ENCODE measurements around the gene DKKL1. TPM values are rescaled to one million over a fixed set of nuclear protein-coding genes. Genes with fewer than 3 reads are reported as not detected.
"Not testable (repeated sequence)": the region's sequence is repeated elsewhere in the genome, so short reads cannot be mapped to it uniquely, and the experiment has no call there.

DKKL1 gene
- polyA plus RNA-seq, 1 donor: 2.4 TPM

DNA sequence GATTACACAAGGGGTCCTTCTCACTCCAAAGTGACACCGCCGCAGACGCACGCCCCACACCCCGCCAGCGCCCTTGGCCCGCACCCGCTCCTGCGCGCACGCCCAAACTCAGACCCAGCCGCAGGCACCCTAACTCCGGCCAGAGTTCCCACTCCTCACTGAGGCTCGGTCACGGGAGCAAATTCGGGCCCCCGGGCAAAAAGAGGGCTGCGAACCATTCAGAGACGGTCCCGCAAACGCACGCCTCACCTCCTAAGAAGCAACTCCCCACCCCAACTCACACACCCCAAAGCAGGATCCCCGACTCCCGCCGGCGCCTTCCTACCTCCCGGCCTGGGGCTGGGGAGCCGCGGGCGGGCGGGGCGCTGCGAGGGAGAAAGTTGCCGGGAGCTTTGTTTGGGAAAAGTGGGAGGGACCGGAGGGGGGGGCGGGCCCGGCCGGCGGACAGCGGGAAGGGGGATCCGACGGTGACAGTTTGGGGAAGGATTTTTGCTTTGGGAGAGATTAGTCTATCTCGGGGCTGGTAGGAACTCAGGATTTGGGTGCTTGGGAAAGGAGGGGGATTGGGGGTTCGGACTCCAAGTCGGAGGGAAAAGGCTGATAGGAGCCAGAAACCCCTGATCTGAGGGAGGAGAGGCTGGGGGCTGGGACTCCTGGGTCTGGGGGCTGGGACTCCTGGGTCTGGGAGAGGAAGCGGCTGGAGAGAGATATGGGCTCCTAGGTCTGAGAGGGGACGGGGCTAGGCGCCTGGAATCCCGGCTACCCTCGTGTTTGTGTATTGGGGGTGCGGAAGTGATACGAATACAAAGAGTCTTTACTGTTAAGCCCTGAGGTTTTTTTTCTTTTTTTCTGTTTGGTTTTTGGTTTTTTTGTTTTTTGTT is 1.4 kb upstream of the DKKL1 start, which contains the start of gene TEAD2:
Gene TEAD2, minus strand, starts transcription at position 369 of the 881 bp plus-strand sequence. CDS start 2,341 bp downstream, outside the sequence.
- no peak for DNase-seq (ENCODE audit: low read depth)

DNA sequence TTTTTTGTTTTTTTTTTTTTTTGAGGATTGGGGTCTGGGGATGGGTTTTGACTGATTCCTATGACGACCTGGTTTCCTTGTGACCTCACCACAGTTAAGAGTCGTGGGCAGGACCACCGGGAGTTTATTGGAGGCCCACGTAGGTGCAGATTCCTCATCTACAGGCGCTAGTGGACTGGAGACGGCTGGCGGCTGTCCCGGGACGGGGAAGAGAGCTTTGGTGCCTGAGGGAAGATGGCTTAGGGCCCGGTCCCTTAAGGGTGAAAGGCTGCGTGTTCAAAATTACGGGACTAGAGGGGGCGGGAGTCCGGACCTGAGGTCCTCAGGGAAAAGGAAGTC is 779 bp upstream of the DKKL1 start:
- DNase-seq (ENCODE audit: low read depth): no peak

DNA sequence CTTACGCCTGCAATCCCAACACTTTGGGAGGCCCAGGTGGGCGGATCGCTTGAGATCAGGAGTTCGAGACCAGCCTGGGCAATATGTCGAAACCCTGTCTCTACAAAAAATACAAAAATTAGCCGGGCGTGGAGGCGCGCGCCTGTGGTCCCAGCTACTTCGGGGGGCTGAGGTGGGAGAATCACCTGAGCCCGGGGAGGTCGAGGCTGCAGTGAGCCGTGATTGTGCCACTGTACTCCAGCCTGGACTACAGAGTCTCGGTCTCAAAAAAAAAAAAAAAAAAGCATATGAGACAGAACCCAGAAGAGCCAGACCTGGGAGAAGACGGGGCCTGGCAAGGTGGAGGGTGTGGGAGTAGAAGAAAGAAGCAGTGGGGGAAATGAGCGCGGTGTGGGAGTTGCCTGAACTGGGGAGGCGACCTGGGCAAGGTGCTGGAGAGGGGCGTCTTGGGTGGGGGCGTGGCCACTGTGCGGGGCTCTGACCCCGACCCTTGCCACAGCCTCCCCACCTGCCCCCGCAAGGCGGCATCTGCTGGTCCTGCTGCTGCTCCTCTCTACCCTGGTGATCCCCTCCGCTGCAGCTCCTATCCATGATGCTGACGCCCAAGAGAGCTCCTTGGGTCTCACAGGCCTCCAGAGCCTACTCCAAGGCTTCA is 533 bp downstream of the DKKL1 start:
- DNase-seq (ENCODE audit: low read depth): no peak

DNA sequence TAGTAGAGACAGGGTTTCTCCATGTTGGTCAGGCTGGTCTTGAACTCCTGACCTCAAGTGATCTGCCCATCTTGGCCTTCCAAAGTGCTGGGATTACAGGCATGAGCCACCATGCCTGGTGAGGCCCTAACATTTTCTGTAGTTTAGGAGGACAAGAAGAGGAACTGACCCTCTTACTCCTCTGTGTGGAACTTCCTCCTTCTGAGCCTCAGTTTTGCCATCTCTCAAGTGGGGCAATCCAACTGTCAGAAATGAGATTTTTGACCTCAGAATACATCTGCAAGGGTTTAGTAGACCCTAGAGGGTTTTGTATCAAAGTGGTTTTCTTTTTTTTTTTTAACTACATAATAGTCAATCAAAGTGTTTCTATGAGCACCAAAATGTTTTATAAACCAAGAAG is 2.4 kb downstream of the DKKL1 start:
- no peak for DNase-seq (ENCODE audit: low read depth)

DNA sequence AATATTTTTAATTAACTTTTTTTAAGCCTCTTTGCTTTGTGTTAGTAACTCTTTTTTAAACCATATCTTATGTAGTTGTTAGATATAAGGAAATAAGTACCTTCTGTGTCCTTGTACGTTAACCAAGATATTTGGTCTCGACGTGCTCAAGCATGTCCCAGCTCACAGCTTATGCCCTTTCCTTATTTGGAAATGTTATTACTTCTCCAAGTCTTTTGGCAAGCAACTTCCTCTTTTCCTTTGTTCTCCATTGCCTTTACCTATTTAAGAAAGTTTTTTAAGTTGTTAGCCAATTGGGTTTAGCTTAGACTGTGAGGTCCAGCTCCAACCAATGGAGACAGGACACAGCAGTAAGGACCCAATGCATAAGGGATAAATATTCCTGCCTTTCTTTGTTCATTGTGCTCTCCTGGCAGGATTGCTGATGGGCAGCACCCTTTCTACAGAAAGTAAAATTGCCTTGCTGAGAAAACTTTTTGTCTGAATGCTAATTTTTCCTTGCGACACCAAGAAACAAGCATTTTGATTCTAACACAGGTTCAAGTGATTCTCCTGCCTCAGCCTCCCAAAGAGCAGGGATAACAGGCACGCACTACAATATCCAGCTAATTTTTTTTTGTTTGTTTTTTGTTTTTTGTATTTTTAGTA is 5.2 kb downstream of the DKKL1 start:
- DNase-seq (ENCODE audit: low read depth): no peak

DNA sequence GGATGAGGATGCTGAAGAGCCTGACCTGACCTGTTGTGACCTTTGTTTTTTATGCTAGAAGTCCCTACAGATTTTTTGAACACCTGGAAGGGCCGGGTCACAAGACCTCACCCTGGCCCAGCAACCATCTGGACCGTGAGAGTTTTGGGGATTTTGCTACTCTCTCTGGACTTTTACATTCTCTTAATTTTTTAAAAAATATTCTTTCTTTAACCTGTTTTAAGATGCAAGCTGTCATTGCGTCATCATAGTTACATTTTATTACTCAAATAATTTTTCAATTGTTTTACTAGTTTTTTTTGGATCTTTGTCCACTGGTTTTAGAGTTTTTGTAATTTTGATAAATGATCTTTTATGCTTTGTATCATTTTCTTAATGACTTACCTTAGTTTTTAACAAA is 7.5 kb downstream of the DKKL1 start:
- no peak for DNase-seq (ENCODE audit: low read depth)

DNA sequence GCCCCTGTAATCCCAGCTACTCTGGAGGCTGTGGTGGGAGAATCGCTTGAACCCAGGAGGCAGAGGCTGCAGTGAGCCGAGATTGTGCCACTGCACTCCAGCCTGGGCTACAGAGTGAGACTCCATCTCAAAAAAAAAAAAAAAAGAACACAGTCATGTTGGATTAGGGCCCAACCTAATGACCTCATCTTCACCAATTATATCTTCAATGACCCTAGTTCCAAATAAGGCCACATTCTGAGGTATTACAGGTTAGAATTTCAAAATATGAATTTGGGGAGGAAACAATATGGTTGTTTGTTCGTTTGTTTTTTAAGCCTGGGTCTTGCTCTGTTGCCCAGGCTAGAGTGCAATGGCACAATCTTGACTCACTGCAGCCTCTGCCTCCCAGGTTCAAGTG is 9.5 kb downstream of the DKKL1 start:
- not testable (repeated sequence) for DNase-seq (ENCODE audit: low read depth)

DNA sequence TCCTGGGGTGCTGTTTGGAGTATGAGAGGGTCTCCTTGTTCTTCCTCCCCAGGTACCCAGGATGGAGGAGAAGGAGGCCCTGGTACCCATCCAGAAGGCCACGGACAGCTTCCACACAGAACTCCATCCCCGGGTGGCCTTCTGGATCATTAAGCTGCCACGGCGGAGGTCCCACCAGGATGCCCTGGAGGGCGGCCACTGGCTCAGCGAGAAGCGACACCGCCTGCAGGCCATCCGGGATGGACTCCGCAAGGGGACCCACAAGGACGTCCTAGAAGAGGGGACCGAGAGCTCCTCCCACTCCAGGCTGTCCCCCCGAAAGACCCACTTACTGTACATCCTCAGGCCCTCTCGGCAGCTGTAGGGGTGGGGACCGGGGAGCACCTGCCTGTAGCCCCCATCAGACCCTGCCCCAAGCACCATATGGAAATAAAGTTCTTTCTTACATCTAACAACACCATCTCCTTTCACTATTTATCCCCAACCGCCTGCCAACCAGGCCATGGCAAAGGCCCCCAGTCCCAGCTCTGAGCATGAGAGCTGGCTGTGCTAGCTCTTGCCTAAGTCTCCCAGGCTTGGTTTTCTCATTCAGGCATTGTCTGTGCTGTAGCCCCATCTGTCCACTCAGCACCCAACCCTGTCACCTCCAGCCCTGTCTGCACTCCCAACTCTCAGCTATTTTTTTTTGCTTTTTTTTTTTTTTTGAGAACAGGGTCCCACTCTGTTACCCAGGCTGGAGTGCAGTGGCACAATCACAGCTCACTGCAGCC is 11.2 kb downstream of the DKKL1 start:
- no peak for DNase-seq (ENCODE audit: low read depth)

DNA sequence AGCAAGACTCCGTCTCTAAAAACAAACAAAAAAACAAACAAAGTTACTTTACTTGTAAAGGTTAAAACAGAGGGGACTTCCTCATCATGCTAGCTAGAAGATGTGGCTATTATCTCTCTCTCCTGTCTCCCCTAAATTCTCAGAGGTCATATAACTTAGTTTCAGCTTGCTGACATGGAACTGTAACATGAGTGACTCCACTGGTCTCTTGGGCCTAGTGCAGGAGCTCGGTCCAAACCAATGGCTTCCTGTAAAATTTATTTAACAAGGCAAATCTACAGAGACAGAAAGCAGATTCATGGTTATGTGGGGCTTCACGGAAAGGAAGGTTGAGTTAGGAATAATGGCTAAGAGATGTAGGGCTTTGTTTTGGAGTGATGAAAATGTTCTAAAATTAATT is 14.8 kb downstream of the DKKL1 start:
- DNase-seq (ENCODE audit: low read depth): no peak

DNA sequence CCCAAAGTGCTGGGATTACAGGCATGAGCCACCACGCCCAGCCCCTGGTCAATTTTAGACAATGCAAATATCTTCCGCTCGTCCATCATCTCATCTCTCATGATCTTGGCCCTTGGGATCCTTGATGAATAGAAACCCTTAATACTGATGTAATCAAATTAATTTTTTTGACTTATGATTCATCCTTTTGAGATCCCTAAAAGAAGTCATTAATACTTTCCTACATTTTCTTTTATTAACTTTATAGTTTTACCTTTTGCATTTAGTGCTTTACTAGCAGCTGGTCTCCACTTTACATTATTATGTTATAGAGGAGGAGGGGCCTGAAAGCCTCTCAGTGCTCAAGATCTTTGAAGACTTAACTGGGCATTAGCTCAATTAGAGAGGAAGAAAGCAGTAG is 16.7 kb downstream of the DKKL1 start:
- no peak for DNase-seq (ENCODE audit: low read depth)

DNA sequence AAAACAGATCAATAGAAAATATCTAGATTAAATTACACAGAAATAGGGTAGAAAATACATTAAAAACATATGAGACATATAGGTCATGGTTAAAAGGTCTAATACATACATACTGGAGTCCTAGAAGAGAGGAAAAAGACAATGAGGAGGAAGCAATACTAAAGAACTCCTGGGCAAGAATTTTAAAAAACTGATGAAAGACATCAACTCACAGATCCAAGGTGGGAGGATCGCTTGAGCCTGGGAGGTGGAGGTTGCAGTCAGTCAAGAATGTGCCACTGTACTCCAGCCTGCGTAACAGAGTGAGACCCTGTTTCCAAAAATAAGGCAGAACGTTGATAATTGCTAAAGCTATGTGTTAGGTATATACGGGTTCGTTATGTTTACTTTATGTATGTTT is 19.0 kb downstream of the DKKL1 start:
- DNase-seq (ENCODE audit: low read depth): no peak

DNA sequence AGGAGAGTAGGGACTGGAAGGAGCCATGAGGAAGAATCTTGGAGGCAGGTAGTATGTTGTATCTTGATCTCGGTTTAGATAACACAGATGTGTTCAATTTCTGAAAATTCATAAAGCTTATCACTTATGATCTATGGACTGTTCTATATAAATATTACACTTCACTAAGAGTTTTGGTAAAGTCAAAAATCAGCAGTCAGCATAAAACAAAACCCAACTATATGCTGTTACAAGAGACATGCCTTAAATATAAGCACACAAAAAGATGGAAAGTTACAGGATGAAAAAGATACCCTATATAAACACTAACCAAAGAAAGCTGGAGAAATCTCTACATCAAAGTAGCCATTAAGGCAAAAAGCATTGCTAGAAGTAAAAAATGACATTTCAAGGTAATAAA is 19.9 kb downstream of the DKKL1 start:
- DNase-seq (ENCODE audit: low read depth): no peak

DNA sequence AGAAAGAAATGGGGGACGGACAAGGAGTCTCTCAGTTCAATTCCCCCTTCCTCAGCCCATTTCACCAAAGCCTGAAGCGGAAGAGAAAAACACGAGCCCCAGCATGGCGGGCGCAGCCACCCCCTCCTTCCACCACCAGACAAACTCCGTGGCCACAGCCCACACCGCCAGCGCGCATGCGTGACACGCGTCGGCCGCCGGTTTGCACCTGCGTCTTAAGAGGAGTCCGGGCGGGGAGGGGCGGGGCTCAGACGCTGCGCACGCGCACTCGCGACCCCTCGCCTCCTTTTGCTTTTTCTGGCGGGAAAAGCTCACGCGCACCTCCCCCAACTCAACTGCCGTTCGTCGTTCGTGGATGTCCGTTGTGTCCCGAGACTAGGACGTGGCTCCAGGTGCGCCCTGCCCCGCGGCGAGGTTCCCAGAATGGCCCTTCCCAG is 24.3 kb downstream of the DKKL1 start, which contains the start of gene KASH5:
Gene KASH5, plus strand, starts transcription at position 314 of the 437 bp plus-strand sequence. CDS start 2,635 bp downstream, outside the sequence.
- DNase-seq (ENCODE audit: low read depth): peak; percentile 11

DNA sequence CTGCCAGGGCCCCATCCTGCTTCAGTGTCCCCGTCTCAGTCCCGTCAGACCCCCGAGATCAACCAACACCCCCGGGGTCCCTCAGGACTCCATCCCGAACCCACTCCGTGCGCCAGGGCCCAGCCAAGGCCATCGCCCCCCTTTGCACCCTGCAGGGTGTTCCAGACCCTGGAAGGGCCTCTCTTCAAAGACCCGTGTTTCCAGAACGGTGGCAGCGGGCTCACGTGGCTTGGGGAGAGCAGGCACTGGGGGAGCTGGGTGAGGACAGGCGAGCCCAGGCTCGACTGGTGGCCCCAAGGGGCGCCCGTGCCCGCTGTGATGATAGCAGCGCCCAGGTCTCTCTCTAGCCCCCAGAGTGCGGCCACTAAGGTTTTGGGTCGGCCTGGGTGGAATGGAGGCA is 25.7 kb downstream of the DKKL1 start:
- no peak for DNase-seq (ENCODE audit: low read depth)

DNA sequence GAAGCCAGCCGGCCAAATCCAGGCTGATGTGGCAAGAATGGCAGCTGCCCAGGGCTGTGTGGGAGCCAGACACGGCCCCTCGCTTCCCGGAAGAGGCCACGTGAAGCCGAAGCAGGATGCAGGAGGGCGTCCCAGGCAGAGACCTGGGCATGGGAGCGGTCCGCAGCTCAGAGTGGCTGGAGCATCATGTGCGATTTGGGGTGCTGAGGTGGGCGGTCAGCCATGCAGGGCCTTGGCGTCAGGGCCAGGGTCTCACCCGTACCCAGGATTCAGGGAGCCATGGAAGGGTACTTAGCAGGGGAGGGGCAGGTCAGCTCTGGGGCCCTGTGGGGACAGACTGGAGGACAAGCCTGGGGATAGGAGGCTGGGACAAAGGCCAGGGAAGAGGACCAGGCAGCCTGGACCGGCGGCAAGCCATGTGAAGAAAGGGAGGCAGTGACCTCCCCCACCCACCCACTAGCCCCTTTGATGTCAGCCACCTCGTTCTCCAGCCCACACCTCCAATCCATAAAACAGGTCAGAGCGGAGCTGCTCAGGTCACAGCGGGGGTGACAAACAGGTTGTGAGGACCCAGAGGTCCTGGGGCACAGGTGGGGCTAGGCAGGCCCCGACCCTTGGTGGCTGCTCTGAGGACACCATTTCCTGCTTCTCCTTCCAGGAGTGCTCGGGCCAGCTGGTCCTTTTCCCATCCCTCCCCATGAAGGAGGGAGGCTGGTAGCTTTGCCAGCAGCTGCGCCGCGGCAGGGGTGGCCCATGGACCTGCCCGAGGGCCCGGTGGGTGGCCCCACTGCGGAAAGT is 26.7 kb downstream of the DKKL1 start:
- no peak for DNase-seq (ENCODE audit: low read depth)

DNA sequence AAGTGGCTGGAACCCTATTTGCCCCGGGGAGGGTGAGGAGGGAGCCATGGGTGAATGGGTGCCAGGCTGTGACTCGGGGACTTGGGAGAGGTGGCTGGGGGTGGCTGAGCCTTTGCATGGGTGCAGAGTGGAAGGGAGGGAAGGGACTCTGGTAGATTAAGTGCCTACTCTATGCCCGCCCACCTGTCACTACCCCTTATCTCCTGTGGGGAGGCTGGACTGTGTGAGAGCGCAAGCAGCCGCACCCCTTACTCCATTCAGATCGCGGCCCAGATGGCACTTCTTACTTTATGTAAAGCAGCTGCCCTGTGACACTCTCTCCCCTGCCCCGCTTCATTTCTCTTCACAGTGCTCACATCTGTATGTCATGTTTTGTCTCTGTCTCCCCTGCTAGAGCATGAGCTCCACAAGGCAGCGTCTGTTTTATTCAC is 27.3 kb downstream of the DKKL1 start:
- no peak for DNase-seq (ENCODE audit: low read depth)

DNA sequence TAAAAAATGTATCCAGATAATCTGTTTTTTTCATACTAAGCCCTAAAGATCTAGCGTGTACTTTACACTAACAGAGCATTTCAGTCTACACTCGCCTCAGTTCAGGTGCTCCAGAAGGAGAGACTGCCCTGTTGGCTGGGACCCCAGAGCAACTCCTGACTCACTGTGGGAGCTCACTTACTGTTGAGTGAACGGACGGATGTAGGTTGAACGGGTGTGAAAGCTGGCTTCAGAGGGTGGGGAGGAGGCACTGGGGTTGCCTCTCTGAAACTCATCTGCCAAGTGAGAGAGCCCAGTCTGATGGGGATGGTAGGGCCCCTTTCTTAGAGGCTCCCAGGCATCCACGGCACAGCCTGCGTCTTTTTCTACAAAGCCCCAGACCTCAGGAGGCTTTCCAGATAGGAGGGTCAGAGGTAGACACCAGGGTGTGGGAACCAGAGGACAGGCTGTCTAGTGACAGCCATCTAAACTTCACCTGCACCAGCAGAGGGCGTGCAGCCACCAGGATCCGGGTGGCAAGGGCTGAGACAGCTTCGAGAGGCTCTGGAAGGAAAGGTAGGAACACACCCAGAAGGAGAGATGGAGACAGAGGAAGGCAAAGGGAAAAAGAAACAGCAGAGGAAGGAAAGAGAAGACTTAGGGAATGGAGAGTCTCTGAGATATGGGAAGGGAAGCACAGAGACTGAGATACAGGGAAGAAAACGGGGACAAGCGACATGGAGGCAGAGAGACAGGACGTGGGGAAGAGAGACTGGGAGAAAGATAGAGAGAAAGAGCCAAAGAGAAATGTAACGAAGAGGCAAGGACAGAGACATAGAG is 28.1 kb downstream of the DKKL1 start:
- DNase-seq (ENCODE audit: low read depth): peak; percentile 47

DNA sequence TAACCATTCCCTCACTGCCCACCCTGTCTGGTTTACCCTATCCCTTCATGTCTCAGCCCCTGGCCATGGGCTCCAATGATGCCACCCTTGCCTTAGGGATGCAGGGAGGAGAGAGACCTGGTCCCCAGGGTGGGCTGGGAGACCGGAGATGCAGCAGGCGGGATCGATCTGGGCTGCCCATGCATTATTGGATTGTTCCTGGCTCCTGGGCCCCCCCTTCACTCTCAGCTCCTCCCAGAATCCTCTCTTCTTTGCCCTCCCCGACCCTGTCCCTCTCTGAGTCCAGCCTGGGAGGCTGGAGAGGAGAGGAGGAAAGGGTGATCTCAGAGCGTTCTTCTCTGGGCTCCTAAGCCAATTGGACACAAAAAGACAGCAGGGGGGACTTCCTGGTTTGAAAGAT is 30.2 kb downstream of the DKKL1 start:
- DNase-seq (ENCODE audit: low read depth): no peak

DNA sequence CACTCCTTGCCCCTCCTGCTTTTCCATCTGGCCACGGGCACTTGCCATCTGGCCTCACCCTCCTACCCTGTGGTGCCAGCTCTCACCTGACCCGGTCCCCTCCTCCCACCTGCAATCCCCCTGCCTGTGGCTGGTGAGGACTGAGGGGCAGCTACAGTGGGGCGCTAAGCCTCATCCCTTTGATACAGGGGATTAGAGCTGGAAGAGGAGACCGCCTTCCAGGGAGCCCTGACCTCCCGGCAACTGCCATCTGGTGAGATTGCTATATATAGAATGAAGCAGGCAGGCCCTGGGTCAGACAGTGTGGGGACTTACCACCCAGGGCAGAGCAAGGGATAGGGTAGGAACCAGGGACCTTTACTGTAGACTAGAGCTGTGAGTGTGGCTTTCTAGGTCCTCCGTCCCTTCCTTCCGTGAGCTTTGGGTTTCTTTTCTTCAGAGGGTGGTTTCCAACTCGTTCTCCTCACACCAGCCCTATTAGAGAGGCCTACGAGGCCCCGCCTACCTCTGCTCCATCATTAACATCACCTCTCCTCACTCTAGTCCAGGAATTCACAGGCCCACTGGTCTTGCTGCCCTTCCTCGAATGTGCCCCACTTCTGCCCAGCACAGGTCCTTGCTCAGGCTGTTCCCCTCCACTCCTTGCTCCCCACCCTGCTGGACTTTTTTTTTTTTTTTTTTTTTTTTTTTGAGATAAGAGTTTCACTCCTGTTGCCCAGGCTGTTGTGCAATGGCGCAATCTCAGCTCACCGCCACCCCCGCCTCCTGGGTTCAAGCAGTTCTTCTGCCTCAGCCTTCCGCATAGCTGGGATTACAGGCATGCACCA is 32.1 kb downstream of the DKKL1 start:
- DNase-seq (ENCODE audit: low read depth): no peak
